ENCODE data around the gene TBXAS1. TPM values are rescaled to one million over a fixed set of nuclear protein-coding genes. Genes with fewer than 3 reads are reported as not detected.

Gene TBXAS1
- total RNA-seq, 2 experiments from 2014 or later = 0.86 TPM; not detected in 1

DNA sequence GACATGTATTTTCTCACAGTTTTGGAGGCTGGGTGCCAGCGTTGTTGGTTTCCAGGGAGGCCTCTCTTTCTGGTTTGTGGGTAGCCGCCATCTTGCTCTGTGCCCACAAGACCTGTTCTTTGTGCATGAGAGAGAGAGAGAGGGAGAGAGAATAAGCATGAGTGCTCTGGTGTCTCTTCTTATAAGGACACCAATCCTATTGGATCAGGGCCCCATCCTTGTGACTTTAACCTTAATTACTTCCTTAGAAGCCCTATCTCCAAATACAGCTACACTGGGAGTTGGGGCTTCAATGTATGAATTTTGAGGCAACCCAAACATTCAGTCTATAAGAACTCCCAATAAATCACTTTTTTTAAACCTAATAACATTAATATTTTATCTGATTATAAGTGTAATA, 119.1 kb downstream of the TBXAS1 start:
- H4K20me1 ChIP-seq (ENCODE audit: insufficient read depth, low read length) = no peaks in the 10 kb centered on the region
- H3K9me3 ChIP-seq (ENCODE audit: low read length) = peaks cover 6% of the 10 kb centered on the region; the same call in 1 of the 2 replicates
- intact Hi-C loops (cut with micrococcal nuclease; ENCODE audit: unreplicated experiment) = no loop called here
- H3K9me2 ChIP-seq (ENCODE audit: insufficient read depth, low read length) = no peaks in the 10 kb centered on the region
- BruUV-seq (replicated peaks) = no TSS peak
- no peak overlapping the region for H3K27ac ChIP-seq (ENCODE audit: low read depth, low read length, poor library complexity, severe bottlenecking)
- H3K36me3 ChIP-seq (ENCODE audit: insufficient read depth, low read length) = no peaks in the 10 kb centered on the region
- no peak overlapping the region for H2AFZ ChIP-seq (ENCODE audit: low read length)
- ChIA-PET CTCF (ENCODE audit: unreplicated experiment) (no interaction called here), POLR2A (interaction anchor here (1.1 kb wide), 1 partner anchor 40 kb away, joined by 3 read pairs; no protein-coding TSS in a partner anchor)
- no peak for DNase-seq (ENCODE audit: low spot score)
- H3K4me1 ChIP-seq (ENCODE audit: insufficient read depth, low read length, poor library complexity, severe bottlenecking) = no peaks in the 10 kb centered on the region
- TF ChIP-seq, protein P1, sequence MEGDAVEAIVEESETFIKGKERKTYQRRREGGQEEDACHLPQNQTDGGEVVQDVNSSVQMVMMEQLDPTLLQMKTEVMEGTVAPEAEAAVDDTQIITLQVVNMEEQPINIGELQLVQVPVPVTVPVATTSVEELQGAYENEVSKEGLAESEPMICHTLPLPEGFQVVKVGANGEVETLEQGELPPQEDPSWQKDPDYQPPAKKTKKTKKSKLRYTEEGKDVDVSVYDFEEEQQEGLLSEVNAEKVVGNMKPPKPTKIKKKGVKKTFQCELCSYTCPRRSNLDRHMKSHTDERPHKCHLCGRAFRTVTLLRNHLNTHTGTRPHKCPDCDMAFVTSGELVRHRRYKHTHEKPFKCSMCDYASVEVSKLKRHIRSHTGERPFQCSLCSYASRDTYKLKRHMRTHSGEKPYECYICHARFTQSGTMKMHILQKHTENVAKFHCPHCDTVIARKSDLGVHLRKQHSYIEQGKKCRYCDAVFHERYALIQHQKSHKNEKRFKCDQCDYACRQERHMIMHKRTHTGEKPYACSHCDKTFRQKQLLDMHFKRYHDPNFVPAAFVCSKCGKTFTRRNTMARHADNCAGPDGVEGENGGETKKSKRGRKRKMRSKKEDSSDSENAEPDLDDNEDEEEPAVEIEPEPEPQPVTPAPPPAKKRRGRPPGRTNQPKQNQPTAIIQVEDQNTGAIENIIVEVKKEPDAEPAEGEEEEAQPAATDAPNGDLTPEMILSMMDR (conservative IDR thresholded peaks at IDR 0.05; ENCODE audit: low read length) = no peak
- no peak for TF ChIP-seq EZH2phosphoT487 (IDR thresholded peaks at IDR 0.05; ENCODE audit: borderline replicate concordance, low read depth, low read length)
- no peaks in the 10 kb centered on the region for H3K79me2 ChIP-seq (ENCODE audit: insufficient read depth, low read depth, low read length)
- H3K4me3 ChIP-seq (ENCODE audit: low read depth, low read length, poor library complexity, severe bottlenecking) = no peak overlapping the region
- no peak overlapping the region for H3K4me2 ChIP-seq (ENCODE audit: low read length)

DNA sequence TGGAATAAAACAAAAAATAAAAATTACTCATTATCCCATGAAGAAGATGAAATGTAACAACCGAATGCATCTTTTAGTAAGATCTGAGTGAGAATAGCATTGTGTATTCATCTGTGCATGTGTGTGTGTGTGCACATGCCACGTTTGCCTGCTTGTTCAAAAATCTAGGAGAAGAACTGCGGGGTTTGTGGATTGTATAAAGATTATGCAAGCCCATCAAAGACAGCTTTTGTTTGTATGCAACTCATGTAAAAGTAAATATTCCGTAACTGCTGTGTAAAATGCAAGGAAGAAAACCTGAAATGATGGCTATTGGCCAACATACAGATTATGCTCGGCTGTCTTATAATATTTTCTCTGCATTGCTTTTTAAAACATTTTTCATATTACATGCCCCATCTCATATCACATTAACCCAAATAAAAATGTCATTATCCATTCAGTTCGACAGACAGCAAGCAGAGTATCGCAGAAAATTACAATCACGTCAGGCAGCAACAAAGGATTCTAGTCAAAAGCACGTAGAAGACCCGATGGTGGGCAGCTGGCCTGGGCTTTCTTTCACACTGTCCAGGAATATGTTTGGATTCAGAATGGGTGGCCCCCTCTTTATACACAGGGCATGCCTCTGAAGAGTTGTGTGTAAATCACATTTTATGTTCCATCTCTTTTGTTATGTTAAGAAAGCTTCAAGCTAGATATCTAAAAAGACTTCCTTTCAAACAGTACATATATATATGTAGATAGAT, 119.7 kb downstream of the TBXAS1 start:
- DNase-seq (ENCODE audit: low spot score) = no peak
- H2AFZ ChIP-seq (ENCODE audit: low read length) = no peak overlapping the region
- no peak overlapping the region for H3K27ac ChIP-seq (ENCODE audit: low read depth, low read length, poor library complexity, severe bottlenecking)
- no peak overlapping the region for H3K4me3 ChIP-seq (ENCODE audit: low read depth, low read length, poor library complexity, severe bottlenecking)
- no TSS peak for BruUV-seq (replicated peaks)
- no peaks in the 10 kb centered on the region for H4K20me1 ChIP-seq (ENCODE audit: insufficient read depth, low read length)
- H3K9me3 ChIP-seq (ENCODE audit: low read length) = peaks cover 6% of the 10 kb centered on the region; the same call in 1 of the 2 replicates
- ChIA-PET POLR2A (no interaction called here), CTCF (ENCODE audit: unreplicated experiment) (no interaction called here)
- TF ChIP-seq EZH2phosphoT487 (IDR thresholded peaks at IDR 0.05; ENCODE audit: borderline replicate concordance, low read depth, low read length) = no peak
- no peaks in the 10 kb centered on the region for H3K4me1 ChIP-seq (ENCODE audit: insufficient read depth, low read length, poor library complexity, severe bottlenecking)
- H3K36me3 ChIP-seq (ENCODE audit: insufficient read depth, low read length) = no peaks in the 10 kb centered on the region
- no peaks in the 10 kb centered on the region for H3K9me2 ChIP-seq (ENCODE audit: insufficient read depth, low read length)
- no peak overlapping the region for H3K4me2 ChIP-seq (ENCODE audit: low read length)
- H3K79me2 ChIP-seq (ENCODE audit: insufficient read depth, low read depth, low read length) = no peaks in the 10 kb centered on the region
- intact Hi-C loops (cut with micrococcal nuclease; ENCODE audit: unreplicated experiment) = no loop called here

DNA sequence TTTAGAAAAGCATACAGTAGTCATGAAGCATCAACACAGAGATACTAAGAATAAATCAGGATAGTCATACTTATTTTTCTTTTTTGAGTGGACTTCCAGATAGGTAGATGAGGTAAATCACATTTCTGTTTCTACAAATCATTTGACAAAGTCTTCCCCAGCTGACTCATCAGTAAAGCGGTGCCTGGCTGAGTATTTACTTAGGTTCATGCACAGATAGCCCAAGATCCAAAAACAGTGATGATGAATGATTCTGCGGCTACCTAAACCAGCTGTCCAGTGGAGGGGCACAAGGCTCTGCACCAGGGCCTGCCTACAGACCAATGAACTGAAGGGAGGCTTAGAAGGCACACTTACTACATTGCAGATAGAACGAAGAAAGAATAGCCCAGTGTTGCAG, 120.6 kb downstream of the TBXAS1 start:
- no peaks in the 10 kb centered on the region for H3K36me3 ChIP-seq (ENCODE audit: insufficient read depth, low read length)
- ChIA-PET CTCF (ENCODE audit: unreplicated experiment) (no interaction called here), POLR2A (no interaction called here)
- no peaks in the 10 kb centered on the region for H3K4me1 ChIP-seq (ENCODE audit: insufficient read depth, low read length, poor library complexity, severe bottlenecking)
- intact Hi-C loops (cut with micrococcal nuclease; ENCODE audit: unreplicated experiment) = no loop called here
- no TSS peak for BruUV-seq (replicated peaks)
- no peak for TF ChIP-seq EZH2phosphoT487 (IDR thresholded peaks at IDR 0.05; ENCODE audit: borderline replicate concordance, low read depth, low read length)
- TF ChIP-seq, protein P1 (conservative IDR thresholded peaks at IDR 0.05; ENCODE audit: low read length) = no peak
- H4K20me1 ChIP-seq (ENCODE audit: insufficient read depth, low read length) = no peaks in the 10 kb centered on the region
- H3K27ac ChIP-seq (ENCODE audit: low read depth, low read length, poor library complexity, severe bottlenecking) = no peak overlapping the region
- H3K9me3 ChIP-seq (ENCODE audit: low read length) = peaks cover 6% of the 10 kb centered on the region; the same call in 1 of the 2 replicates
- H3K9me2 ChIP-seq (ENCODE audit: insufficient read depth, low read length) = no peaks in the 10 kb centered on the region
- H2AFZ ChIP-seq (ENCODE audit: low read length) = no peak overlapping the region
- no peak overlapping the region for H3K4me2 ChIP-seq (ENCODE audit: low read length)
- no peaks in the 10 kb centered on the region for H3K79me2 ChIP-seq (ENCODE audit: insufficient read depth, low read depth, low read length)
- no peak overlapping the region for H3K4me3 ChIP-seq (ENCODE audit: low read depth, low read length, poor library complexity, severe bottlenecking)
- no peak for DNase-seq (ENCODE audit: low spot score)
